ENCODE data around the gene THOC1. TPM values are rescaled to one million over a fixed set of nuclear protein-coding genes. Genes with fewer than 3 reads are reported as not detected.

THOC1 gene
- total RNA-seq, 2 donors from 2014 or later: 81.8 to 99.6 TPM

GRCh38 chr18:212780-213179, 55.1 kb downstream of the THOC1 start:
- Histone ChIP-seq H3K36me3 (ENCODE audit: control insufficient read depth, insufficient read depth, low read length) (peaks cover 88% of the 10 kb centered on the region), H3K4me1 (ENCODE audit: control insufficient read depth, insufficient read depth, low read length) (no peaks in the 10 kb centered on the region), H3K27ac (ENCODE audit: low read depth, low read length) (no peak overlapping the region), H3K4me3 (ENCODE audit: low read length) (no peak overlapping the region), H3K9ac (ENCODE audit: extremely low read depth, low read length, poor library complexity, severe bottlenecking) (no peak overlapping the region), H3K9me3 (ENCODE audit: control insufficient read depth, low read length) (no peaks in the 10 kb centered on the region), H3K27me3 (ENCODE audit: control insufficient read depth, insufficient read depth, low read length, poor library complexity, severe bottlenecking) (no peaks in the 10 kb centered on the region)
- Mint-ChIP-seq H3K27me3 (ENCODE audit: insufficient read depth) (no peaks in the 10 kb centered on the region), H3K4me3 (no peak overlapping the region), H3K27ac (no peak overlapping the region), H3K36me3 (ENCODE audit: low read depth) (peaks cover 75% of the 10 kb centered on the region), H3K4me1 (peaks cover 12% of the 10 kb centered on the region), H3K9me3 (no peaks in the 10 kb centered on the region)
- peak; percentile 58 for TF ChIP-seq CTCF (conservative IDR thresholded peaks at IDR 0.05)
- WGBS, 2 experiments (ENCODE audit: insufficient coverage in 1 of 2, insufficient read length in 1 of 2): no CpG with 5 or more reads among the region's 1 CpG
- DNase-seq: no peak

GRCh38 chr18:211582-211981, 56.3 kb downstream of the THOC1 start:
- no peaks in the 10 kb centered on the region for H3K27me3 ChIP-seq (ENCODE audit: control insufficient read depth, insufficient read depth, low read length, poor library complexity, severe bottlenecking)
- Mint-ChIP-seq H3K27ac (no peak overlapping the region), H3K4me3 (no peak overlapping the region), H3K36me3 (ENCODE audit: low read depth) (peaks cover 71% of the 10 kb centered on the region), H3K4me1 (peaks cover 9% of the 10 kb centered on the region), H3K9me3 (no peaks in the 10 kb centered on the region), H3K27me3 (ENCODE audit: insufficient read depth) (no peaks in the 10 kb centered on the region)
- H3K36me3 ChIP-seq (ENCODE audit: control insufficient read depth, insufficient read depth, low read length): peaks cover 85% of the 10 kb centered on the region
- H3K4me1 ChIP-seq (ENCODE audit: control insufficient read depth, insufficient read depth, low read length): no peaks in the 10 kb centered on the region
- TF ChIP-seq CTCF (conservative IDR thresholded peaks at IDR 0.05): no peak
- H3K4me3 ChIP-seq (ENCODE audit: low read length): no peak overlapping the region
- H3K9ac ChIP-seq (ENCODE audit: extremely low read depth, low read length, poor library complexity, severe bottlenecking): no peak overlapping the region
- H3K27ac ChIP-seq (ENCODE audit: low read depth, low read length): no peak overlapping the region
- H3K9me3 ChIP-seq (ENCODE audit: control insufficient read depth, low read length): no peaks in the 10 kb centered on the region
- DNase-seq: no peak

- H3K4me3 ChIP-seq (ENCODE audit: low read length): no peak overlapping the region
- peaks cover 70% of the 10 kb centered on the region for H3K36me3 Mint-ChIP-seq (ENCODE audit: low read depth)
- no peak overlapping the region for H3K27ac ChIP-seq (ENCODE audit: low read depth, low read length)
- peak; percentile 53 for DNase-seq
- no peak overlapping the region for H3K9ac ChIP-seq (ENCODE audit: extremely low read depth, low read length, poor library complexity, severe bottlenecking)
- no peaks in the 10 kb centered on the region for H3K9me3 ChIP-seq (ENCODE audit: control insufficient read depth, low read length)
- H3K27me3 ChIP-seq (ENCODE audit: control insufficient read depth, insufficient read depth, low read length, poor library complexity, severe bottlenecking): no peaks in the 10 kb centered on the region
- no peak overlapping the region for H3K27ac Mint-ChIP-seq
- H3K9me3 Mint-ChIP-seq: no peaks in the 10 kb centered on the region
- no peak overlapping the region for H3K4me3 Mint-ChIP-seq
- no peak for TF ChIP-seq CTCF (conservative IDR thresholded peaks at IDR 0.05)
- no peaks in the 10 kb centered on the region for H3K27me3 Mint-ChIP-seq (ENCODE audit: insufficient read depth)
- peaks cover 83% of the 10 kb centered on the region for H3K36me3 ChIP-seq (ENCODE audit: control insufficient read depth, insufficient read depth, low read length)
- peaks cover 9% of the 10 kb centered on the region for H3K4me1 Mint-ChIP-seq
- 92% methylated on average over 4 of the region's 4 CpGs; no CpG with 5 or more reads in 1 of the 2 experiments for WGBS, 2 experiments (ENCODE audit: insufficient coverage in 1 of 2, insufficient read length in 1 of 2)
- H3K4me1 ChIP-seq (ENCODE audit: control insufficient read depth, insufficient read depth, low read length): no peaks in the 10 kb centered on the region
Measured at GRCh38 chr18:210733-211132, 57.1 kb downstream of the THOC1 start.
